H9 (cell line): ENCODE data around the gene ACBD7. TPM values are rescaled to one million over a fixed set of nuclear protein-coding genes. Genes with fewer than 3 reads are reported as not detected.

Experiments
- DNase-seq: peaks from one replicate; pipeline ENCODE4 v3.0.0-alpha.2; 2017
- H2AFZ ChIP-seq: one replicate; pipeline ENCODE4 v1.6.1; 2013; ENCODE audit warnings: mild to moderate bottlenecking, low read length, control low read depth, moderate library complexity
- H2AK5ac ChIP-seq: 2 replicates; pipeline ENCODE4 v1.6.1; 2013; ENCODE audit warnings: low read length, control low read depth, mixed read lengths; ENCODE audit not compliant: insufficient read length
- H2BK120ac ChIP-seq: one replicate; pipeline ENCODE4 v1.6.1; 2013; ENCODE audit warnings: low read depth, mild to moderate bottlenecking, low read length, control low read depth, inconsistent platforms; ENCODE audit not compliant: poor library complexity, severe bottlenecking
- H2BK12ac ChIP-seq: 2 replicates; pipeline ENCODE4 v1.6.1; 2013; ENCODE audit warnings: low read length, control low read depth, mixed read lengths, low read depth; ENCODE audit not compliant: insufficient read length
- H2BK15ac ChIP-seq: 2 replicates; pipeline ENCODE4 v1.6.1; 2013; ENCODE audit warnings: low read depth, low read length, control low read depth
- H2BK20ac ChIP-seq: one replicate; pipeline ENCODE4 v1.6.1; 2013; ENCODE audit warnings: low read depth, mild to moderate bottlenecking, low read length, control low read depth, inconsistent platforms; ENCODE audit not compliant: poor library complexity, severe bottlenecking
- H2BK5ac ChIP-seq: 2 replicates; pipeline ENCODE4 v1.6.1; 2013; ENCODE audit warnings: low read length, control low read depth, mixed read lengths; ENCODE audit not compliant: insufficient read length
- H3K14ac ChIP-seq: 2 replicates; pipeline ENCODE4 v1.6.1; 2013; ENCODE audit warnings: low read length, control low read depth; ENCODE audit not compliant: insufficient read depth
- H3K18ac ChIP-seq: 2 replicates; pipeline ENCODE4 v1.6.1; 2013; ENCODE audit warnings: low read depth, mild to moderate bottlenecking, mixed read lengths, low read length, control low read depth; ENCODE audit not compliant: insufficient read length
- H3K23ac ChIP-seq: 2 replicates; pipeline ENCODE4 v1.6.1; 2013; ENCODE audit warnings: low read length, control low read depth, mixed read lengths, low read depth; ENCODE audit not compliant: insufficient read length
- H3K23me2 ChIP-seq: 2 replicates; pipeline ENCODE4 v1.6.1; 2013; ENCODE audit warnings: low read depth, mild to moderate bottlenecking, mixed read lengths, low read length, control low read depth; ENCODE audit not compliant: insufficient read length, poor library complexity, severe bottlenecking
- H3K27ac ChIP-seq: 2 replicates; pipeline ENCODE4 v1.5.1; 2013; ENCODE audit warnings: low read length, control low read depth, mixed read lengths, low read depth; ENCODE audit not compliant: insufficient read length
- H3K27me3 ChIP-seq: 2 replicates; pipeline ENCODE4 v1.6.1; 2013; ENCODE audit warnings: low read length, control low read depth, inconsistent platforms; ENCODE audit not compliant: insufficient read depth
- H3K4ac ChIP-seq: 2 replicates; pipeline ENCODE4 v1.6.1; 2013; ENCODE audit warnings: low read depth, mild to moderate bottlenecking, control low read depth, inconsistent platforms, low read length, moderate library complexity
- H3K4me1 ChIP-seq: 2 replicates; pipeline ENCODE4 v1.6.1; 2013; ENCODE audit warnings: low read length, control low read depth, inconsistent platforms; ENCODE audit not compliant: insufficient read depth
- H3K4me2 ChIP-seq: 2 replicates; pipeline ENCODE4 v1.6.1; 2013; ENCODE audit warnings: low read length, control low read depth, mixed read lengths; ENCODE audit not compliant: insufficient read length, insufficient read depth
- H3K56ac ChIP-seq: 2 replicates; pipeline ENCODE4 v1.6.1; 2013; ENCODE audit warnings: low read depth, mild to moderate bottlenecking, mixed read lengths, low read length, control low read depth; ENCODE audit not compliant: insufficient read length
- H3K79me1 ChIP-seq: 2 replicates; pipeline ENCODE4 v1.6.1; 2013; ENCODE audit warnings: low read depth, mild to moderate bottlenecking, moderate library complexity, low read length, control low read depth, inconsistent platforms; ENCODE audit not compliant: insufficient read depth, poor library complexity, severe bottlenecking
- H3K79me2 ChIP-seq: 2 replicates; pipeline ENCODE4 v1.6.1; 2013; ENCODE audit warnings: low read length, control low read depth, inconsistent platforms; ENCODE audit not compliant: insufficient read depth
- H3K9ac ChIP-seq: 2 replicates; pipeline ENCODE4 v1.6.1; 2013; ENCODE audit warnings: low read length, control low read depth, mixed read lengths; ENCODE audit not compliant: insufficient read length; ENCODE audit errors: extremely low read depth
- H3K9me3 ChIP-seq: one replicate; pipeline ENCODE4 v1.6.1; 2013; ENCODE audit warnings: low read depth, low read length, inconsistent platforms; ENCODE audit not compliant: control insufficient read depth
- H3T11ph ChIP-seq: one replicate; pipeline ENCODE4 v1.6.1; 2013; ENCODE audit warnings: mild to moderate bottlenecking, low read length, control low read depth, inconsistent platforms
- H4K20me1 ChIP-seq: one replicate; pipeline ENCODE4 v1.6.1; 2013; ENCODE audit not compliant: control insufficient read depth, insufficient read length, insufficient read depth
- H4K5ac ChIP-seq: 2 replicates; pipeline ENCODE4 v1.6.1; 2013; ENCODE audit warnings: low read depth, mild to moderate bottlenecking, mixed read lengths, low read length, control low read depth; ENCODE audit not compliant: insufficient read length
- H4K8ac ChIP-seq: replicated peaks from 2 replicates; pipeline ENCODE4 v1.6.1; 2013; ENCODE audit warnings: low read length, control low read depth, mixed read lengths, low read depth; ENCODE audit not compliant: insufficient read length
- H4K91ac ChIP-seq: 2 replicates; pipeline ENCODE4 v1.6.1; 2013; ENCODE audit warnings: low read depth, mild to moderate bottlenecking, moderate library complexity, mixed read lengths, low read length, control low read depth; ENCODE audit not compliant: insufficient read length
- H3K27ac Mint-ChIP-seq, 3 experiments: 2 replicates in 2 of 3; 3 replicates in 1 of 3; pipeline ENCODE4 v1.8.0; 2020 to 2021; ENCODE audit warnings: mixed read lengths in 3 of 3, mild to moderate bottlenecking in 1 of 3, moderate library complexity in 1 of 3
- H3K27me3 Mint-ChIP-seq: 2 replicates; pipeline ENCODE4 v1.8.0; 2021; ENCODE audit warnings: low read depth, mild to moderate bottlenecking, moderate library complexity, mixed read lengths
- H3K36me3 Mint-ChIP-seq, 3 experiments: 2 replicates in 2 of 3; 3 replicates in 1 of 3; pipeline ENCODE4 v1.8.0; 2020 to 2021; ENCODE audit warnings: low read depth in 3 of 3, mixed read lengths in 3 of 3; ENCODE audit not compliant: insufficient read depth in 1 of 3
- H3K4me1 Mint-ChIP-seq, 2 experiments: 2 replicates each; pipeline ENCODE4 v1.8.0; 2020; ENCODE audit warnings: mixed read lengths in 2 of 2
- H3K4me3 Mint-ChIP-seq, 2 experiments: 2 replicates in 1 of 2; 3 replicates in 1 of 2; pipeline ENCODE4 v1.8.0; 2020 to 2021; ENCODE audit warnings: mild to moderate bottlenecking in 2 of 2, mixed read lengths in 2 of 2, moderate library complexity in 1 of 2
- H3K9me3 Mint-ChIP-seq, 2 experiments: 2 replicates in 1 of 2; 3 replicates in 1 of 2; pipeline ENCODE4 v1.8.0; 2020; ENCODE audit warnings: mild to moderate bottlenecking in 2 of 2, mixed read lengths in 2 of 2, moderate library complexity in 1 of 2
- CTCF ChIP-seq: fragments of 200-600 bp; sonication (generic); conservative IDR thresholded peaks from 3 replicates; pipeline ENCODE4 v1.8.0; 2021; ENCODE audit warnings: antibody characterized with exemption, mild to moderate bottlenecking
- WGBS: extraction: QIAGEN DNeasy Blood & Tissue Kit; methylation state at CpG from one replicate; pipeline ENCODE4 v1.1.7; 2013; ENCODE audit warnings: missing lambda C conversion rate, low lambda C conversion rate, mixed read lengths; ENCODE audit not compliant: insufficient read length; ENCODE audit errors: extremely low coverage; 5-methylcytosine and 5-hydroxymethylcytosine counted together
- total RNA-seq: library from RNA; stranded (reverse); gene quantifications from 2 replicates; pipeline ENCODE4 v1.2.1, GENCODE V29; 2021

ACBD7 gene
- total RNA-seq, 1 experiment from 2014 or later: 25.0 TPM

- no peak overlapping the region for H2BK120ac ChIP-seq
- H3T11ph ChIP-seq: no peak overlapping the region
- no peak for DNase-seq
- Mint-ChIP-seq H3K27me3 (peaks cover 5% of the 10 kb centered on the region), H3K4me3 (no peak overlapping the region), H3K36me3 (peaks cover 15 to 27% (median 17%) of the 10 kb centered on the region in 3 experiments), H3K4me1 (no peaks in the 10 kb centered on the region), H3K9me3 (peaks cover 24 to 25% of the 10 kb centered on the region in 2 experiments), H3K27ac (no peak overlapping the region)
- no peak for TF ChIP-seq CTCF
- H3K27ac ChIP-seq: no peak overlapping the region
- H3K9me3 ChIP-seq: peaks cover 9% of the 10 kb centered on the region
- H3K23me2 ChIP-seq: no peaks in the 10 kb centered on the region
- H3K4me2 ChIP-seq: no peak overlapping the region
- H4K5ac ChIP-seq: no peak overlapping the region
- no peaks in the 10 kb centered on the region for H4K20me1 ChIP-seq
- H3K79me1 ChIP-seq: no peaks in the 10 kb centered on the region
- no peak overlapping the region for H2BK20ac ChIP-seq
- no peak overlapping the region; the same call in 1 of the 2 replicates for H3K14ac ChIP-seq
- H3K79me2 ChIP-seq: no peaks in the 10 kb centered on the region
- no peaks in the 10 kb centered on the region for H3K27me3 ChIP-seq
- H2BK5ac ChIP-seq: no peak overlapping the region
- H3K56ac ChIP-seq: no peak overlapping the region
- H4K8ac ChIP-seq: no peak overlapping the region
- no peak overlapping the region for H3K4ac ChIP-seq
- H3K18ac ChIP-seq: no peak overlapping the region
- H3K23ac ChIP-seq: no peak overlapping the region
- no peak overlapping the region for H2AFZ ChIP-seq
- no peak overlapping the region for H3K9ac ChIP-seq
- no peak overlapping the region; the same call in 1 of the 2 replicates for H2BK15ac ChIP-seq
- no peak overlapping the region for H2AK5ac ChIP-seq
- H3K4me1 ChIP-seq: no peaks in the 10 kb centered on the region
- no peak overlapping the region for H4K91ac ChIP-seq
- WGBS: no CpG with 5 or more reads among the region's 3 CpGs
- no peak overlapping the region for H2BK12ac ChIP-seq
Observed at GRCh38 chr10:15068802-15069201, 19.8 kb downstream of the ACBD7 start.
